Measurements from ENCODE around the gene ALDH3B2. TPM values are rescaled to one million over a fixed set of nuclear protein-coding genes. Genes with fewer than 3 reads are reported as not detected.
"Not testable (repeated sequence)": the region's sequence is repeated elsewhere in the genome, so short reads cannot be mapped to it uniquely, and the experiment has no call there.

The ALDH3B2 gene
- total and polyA plus RNA-seq, 2 donors (not counting 1 experiment from before 2014, with no cell fraction given): 0.09 TPM; not detected in 1

- peak; percentile 61 for TF ChIP-seq CTCF (IDR thresholded peaks at IDR 0.05)
- H3K27ac Mint-ChIP-seq: not testable (repeated sequence)
- CTCF ChIA-PET: interaction anchor here (0.6 to 9.0 kb wide), 20 partner anchors 8 to 617 kb away, joined by 3 to 149 read pairs (median 3); partner anchors contain the start of genes ACY3 and NUDT8
These were observed 14.7 kb downstream of the ALDH3B2 start for GRCh38 chr11:67659651-67660165.

GRCh38 chr11:67657300-67657699 lies 17.1 kb downstream of the ALDH3B2 start:
- intact Hi-C loops (cut with micrococcal nuclease): no loop called here
- CTCF ChIA-PET: interaction anchor here (1.2 to 9.0 kb wide), 6 partner anchors 9 to 42 kb away, joined by 3 to 149 read pairs (median 6); partner anchors contain the start of genes ACY3 and NUDT8

More at GRCh38 chr11:67659651-67660165, 14.7 kb downstream of the ALDH3B2 start:
- not testable (repeated sequence) for H3K4me1 Mint-ChIP-seq; H3K27ac ChIP-seq (ENCODE audit: low read length in 2 of 2); DNase-seq; H3K27me3 Mint-ChIP-seq; H3K36me3 ChIP-seq (replicated peaks in 1 of 2; ENCODE audit: control extremely low read depth in 1 of 2, control insufficient read depth in 1 of 2, extremely low read depth in 1 of 2, insufficient read depth in 2 of 2, low read length in 1 of 2); H3K4me3 ChIP-seq (ENCODE audit: control extremely low read depth in 1 of 5, extremely low read depth in 1 of 5, insufficient read depth in 1 of 5, low read depth in 2 of 5, low read length in 4 of 5); H3K27me3 ChIP-seq (replicated peaks in 1 of 4; ENCODE audit: control extremely low read depth in 1 of 4, control insufficient read depth in 3 of 4, insufficient read depth in 4 of 4, low read length in 3 of 4); H4K20me1 ChIP-seq (ENCODE audit: control insufficient read depth, insufficient read depth, low read length, poor library complexity, severe bottlenecking); ATAC-seq (ENCODE audit: low read depth); H3K9ac ChIP-seq (ENCODE audit: low read length); H2AFZ ChIP-seq (ENCODE audit: insufficient read depth, low read depth, low read length, poor library complexity, severe bottlenecking); H3K79me2 ChIP-seq (ENCODE audit: control insufficient read depth, insufficient read depth, low read length); H3K9me3 Mint-ChIP-seq (ENCODE audit: insufficient read depth); H3K4me3 Mint-ChIP-seq
- Histone ChIP-seq H3K4me1 (ENCODE audit: control insufficient read depth in 2 of 2, insufficient read depth in 2 of 2, low read length in 2 of 2) (peaks cover 8 to 11% of the 10 kb centered on the region in 2 donors), H3K4me2 (replicated peaks; ENCODE audit: low read depth, low read length, poor library complexity, severe bottlenecking) (peak overlapping the region; percentile 54), H3K9me3 (ENCODE audit: control extremely low read depth in 1 of 3, control insufficient read depth in 2 of 3, insufficient read depth in 1 of 3, low read length in 2 of 3) (peaks cover 0 to 20% (median 15%) of the 10 kb centered on the region in 3 donors)
- WGBS (ENCODE audit: insufficient coverage): no CpG with 5 or more reads among the region's 5 CpGs
- intact Hi-C loops (cut with micrococcal nuclease): loop anchor here (1.0 kb wide), 5 partner anchors 11 to 87 kb away; partner anchors contain the start of gene NUDT8
- POLR2A ChIA-PET: interaction anchor here (1.0 to 1.3 kb wide), 3 partner anchors 29 to 246 kb away, joined by 3 to 6 read pairs (median 4); partner anchors contain the start of gene NUDT8

More at GRCh38 chr11:67657300-67657699, 17.1 kb downstream of the ALDH3B2 start:
- no peak overlapping the region for H3K27ac ChIP-seq (ENCODE audit: low read length in 2 of 2)
- H3K27me3 ChIP-seq (replicated peaks in 1 of 4; ENCODE audit: control extremely low read depth in 1 of 4, control insufficient read depth in 3 of 4, insufficient read depth in 4 of 4, low read length in 3 of 4): no peaks in the 10 kb centered on the region
- H3K27me3 Mint-ChIP-seq: no peaks in the 10 kb centered on the region
- H3K4me2 ChIP-seq (replicated peaks; ENCODE audit: low read depth, low read length, poor library complexity, severe bottlenecking): no peak overlapping the region
- no peaks in the 10 kb centered on the region for H4K20me1 ChIP-seq (ENCODE audit: control insufficient read depth, insufficient read depth, low read length, poor library complexity, severe bottlenecking)
- TF ChIP-seq CTCF (IDR thresholded peaks at IDR 0.05) (no peak), EZH2 (IDR thresholded peaks at IDR 0.05; ENCODE audit: borderline replicate concordance, insufficient read depth, low read depth, low read length, poor library complexity, severe bottlenecking) (no peak)
- no peak overlapping the region for H3K4me3 ChIP-seq (ENCODE audit: control extremely low read depth in 1 of 5, extremely low read depth in 1 of 5, insufficient read depth in 1 of 5, low read depth in 2 of 5, low read length in 4 of 5)
- H3K4me1 Mint-ChIP-seq: peaks cover 9% of the 10 kb centered on the region
- H3K9me3 Mint-ChIP-seq (ENCODE audit: insufficient read depth): no peaks in the 10 kb centered on the region
- DNase-seq (no peak), ATAC-seq (ENCODE audit: low read depth) (no peak)
- no peak overlapping the region for H3K27ac Mint-ChIP-seq
- H3K4me3 Mint-ChIP-seq: no peak overlapping the region
- POLR2A ChIA-PET: no interaction called here
- no peaks in the 10 kb centered on the region for H3K36me3 ChIP-seq (replicated peaks in 1 of 2; ENCODE audit: control extremely low read depth in 1 of 2, control insufficient read depth in 1 of 2, extremely low read depth in 1 of 2, insufficient read depth in 2 of 2, low read length in 1 of 2)
- no peak overlapping the region for H3K9ac ChIP-seq (ENCODE audit: low read length)
- H2AFZ ChIP-seq (ENCODE audit: insufficient read depth, low read depth, low read length, poor library complexity, severe bottlenecking): no peak overlapping the region
- WGBS (ENCODE audit: insufficient coverage): 50% methylated on average over 2 of the region's 3 CpGs
- H3K9me3 ChIP-seq (ENCODE audit: control extremely low read depth in 1 of 3, control insufficient read depth in 2 of 3, insufficient read depth in 1 of 3, low read length in 2 of 3): peaks cover 0 to 22% (median 15%) of the 10 kb centered on the region in 3 donors
- no peaks in the 10 kb centered on the region for H3K79me2 ChIP-seq (ENCODE audit: control insufficient read depth, insufficient read depth, low read length)
- H3K4me1 ChIP-seq (ENCODE audit: control insufficient read depth in 2 of 2, insufficient read depth in 2 of 2, low read length in 2 of 2): peaks cover 8 to 11% of the 10 kb centered on the region in 2 donors
